KMS-11 (cell line): Measurements from ENCODE around the gene ISLR2.

Experiments
- H2AFZ ChIP-seq: fragments of 200-600 bp; sonication (generic); 2 replicates; pipeline ENCODE4 v1.6.1; 2016; ENCODE audit warnings: antibody characterized with exemption, mixed run types, low read depth
- H3K27ac ChIP-seq: fragments of 200-600 bp; sonication (generic); 2 replicates; pipeline ENCODE4 v1.6.1; 2016; ENCODE audit warnings: mild to moderate bottlenecking, mixed run types
- H3K27me3 ChIP-seq: fragments of 200-600 bp; sonication (generic); 2 replicates; pipeline ENCODE4 v1.6.1; 2017; ENCODE audit warnings: mild to moderate bottlenecking, low read depth, mixed run types, moderate library complexity; ENCODE audit not compliant: insufficient read depth
- H3K36me3 ChIP-seq: fragments of 200-600 bp; sonication (generic); 2 replicates; pipeline ENCODE4 v1.6.1; 2017; ENCODE audit warnings: mild to moderate bottlenecking, mixed run types; ENCODE audit not compliant: insufficient read depth
- H3K4me1 ChIP-seq: fragments of 200-600 bp; sonication (generic); 2 replicates; pipeline ENCODE4 v1.6.1; 2016; ENCODE audit warnings: mild to moderate bottlenecking, low read depth, mixed run types; ENCODE audit not compliant: poor library complexity, severe bottlenecking
- H3K4me2 ChIP-seq: fragments of 200-600 bp; sonication (generic); 2 replicates; pipeline ENCODE4 v1.7.0; 2016; ENCODE audit warnings: mild to moderate bottlenecking, mixed run types
- H3K4me3 ChIP-seq: fragments of 200-600 bp; sonication (generic); IDR thresholded peaks from 2 replicates; pipeline ENCODE4 v1.6.1; 2017; ENCODE audit warnings: low read depth, low read length, mixed read lengths; ENCODE audit not compliant: insufficient read depth
- H3K79me2 ChIP-seq: fragments of 200-600 bp; sonication (generic); 2 replicates; pipeline ENCODE4 v1.6.1; 2016; ENCODE audit warnings: low read depth, mixed run types; ENCODE audit not compliant: insufficient read depth
- H3K9ac ChIP-seq: fragments of 200-600 bp; sonication (generic); 2 replicates; pipeline ENCODE4 v1.6.1; 2016; ENCODE audit warnings: mild to moderate bottlenecking, mixed run types
- H4K20me1 ChIP-seq: fragments of 200-600 bp; sonication (generic); 2 replicates; pipeline ENCODE4 v1.6.1; 2016; ENCODE audit warnings: mild to moderate bottlenecking, mixed run types; ENCODE audit not compliant: insufficient read depth
- TF ChIP-seq, protein P1 (sequence below): fragments of 200-600 bp; sonication (generic); conservative IDR thresholded peaks from 2 replicates; pipeline ENCODE4 v1.6.1; 2017; ENCODE audit warnings: low read depth, mild to moderate bottlenecking, antibody characterized with exemption, low read length, moderate library complexity, mixed read lengths

ISLR2 gene

DNA sequence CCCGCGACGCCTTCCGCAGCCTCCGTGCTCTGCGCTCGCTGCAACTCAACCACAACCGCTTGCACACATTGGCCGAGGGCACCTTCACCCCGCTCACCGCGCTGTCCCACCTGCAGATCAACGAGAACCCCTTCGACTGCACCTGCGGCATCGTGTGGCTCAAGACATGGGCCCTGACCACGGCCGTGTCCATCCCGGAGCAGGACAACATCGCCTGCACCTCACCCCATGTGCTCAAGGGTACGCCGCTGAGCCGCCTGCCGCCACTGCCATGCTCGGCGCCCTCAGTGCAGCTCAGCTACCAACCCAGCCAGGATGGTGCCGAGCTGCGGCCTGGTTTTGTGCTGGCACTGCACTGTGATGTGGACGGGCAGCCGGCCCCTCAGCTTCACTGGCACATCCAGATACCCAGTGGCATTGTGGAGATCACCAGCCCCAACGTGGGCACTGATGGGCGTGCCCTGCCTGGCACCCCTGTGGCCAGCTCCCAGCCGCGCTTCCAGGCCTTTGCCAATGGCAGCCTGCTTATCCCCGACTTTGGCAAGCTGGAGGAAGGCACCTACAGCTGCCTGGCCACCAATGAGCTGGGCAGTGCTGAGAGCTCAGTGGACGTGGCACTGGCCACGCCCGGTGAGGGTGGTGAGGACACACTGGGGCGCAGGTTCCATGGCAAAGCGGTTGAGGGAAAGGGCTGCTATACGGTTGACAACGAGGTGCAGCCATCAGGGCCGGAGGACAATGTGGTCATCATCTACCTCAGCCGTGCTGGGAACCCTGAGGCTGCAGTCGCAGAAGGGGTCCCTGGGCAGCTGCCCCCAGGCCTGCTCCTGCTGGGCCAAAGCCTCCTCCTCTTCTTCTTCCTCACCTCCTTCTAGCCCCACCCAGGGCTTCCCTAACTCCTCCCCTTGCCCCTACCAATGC lies 45.1 kb downstream of the ISLR2 start:
- Histone ChIP-seq H3K4me2 (no peak overlapping the region), H3K27ac (no peak overlapping the region), H4K20me1 (no peaks in the 10 kb centered on the region), H2AFZ (no peak overlapping the region), H3K4me1 (no peaks in the 10 kb centered on the region), H3K79me2 (no peaks in the 10 kb centered on the region), H3K9ac (no peak overlapping the region), H3K36me3 (no peaks in the 10 kb centered on the region), H3K27me3 (peaks cover 34% of the 10 kb centered on the region; the same call in 1 of the 2 replicates), H3K4me3 (no peak overlapping the region)
- TF ChIP-seq, protein P1, sequence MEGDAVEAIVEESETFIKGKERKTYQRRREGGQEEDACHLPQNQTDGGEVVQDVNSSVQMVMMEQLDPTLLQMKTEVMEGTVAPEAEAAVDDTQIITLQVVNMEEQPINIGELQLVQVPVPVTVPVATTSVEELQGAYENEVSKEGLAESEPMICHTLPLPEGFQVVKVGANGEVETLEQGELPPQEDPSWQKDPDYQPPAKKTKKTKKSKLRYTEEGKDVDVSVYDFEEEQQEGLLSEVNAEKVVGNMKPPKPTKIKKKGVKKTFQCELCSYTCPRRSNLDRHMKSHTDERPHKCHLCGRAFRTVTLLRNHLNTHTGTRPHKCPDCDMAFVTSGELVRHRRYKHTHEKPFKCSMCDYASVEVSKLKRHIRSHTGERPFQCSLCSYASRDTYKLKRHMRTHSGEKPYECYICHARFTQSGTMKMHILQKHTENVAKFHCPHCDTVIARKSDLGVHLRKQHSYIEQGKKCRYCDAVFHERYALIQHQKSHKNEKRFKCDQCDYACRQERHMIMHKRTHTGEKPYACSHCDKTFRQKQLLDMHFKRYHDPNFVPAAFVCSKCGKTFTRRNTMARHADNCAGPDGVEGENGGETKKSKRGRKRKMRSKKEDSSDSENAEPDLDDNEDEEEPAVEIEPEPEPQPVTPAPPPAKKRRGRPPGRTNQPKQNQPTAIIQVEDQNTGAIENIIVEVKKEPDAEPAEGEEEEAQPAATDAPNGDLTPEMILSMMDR: no peak

DNA sequence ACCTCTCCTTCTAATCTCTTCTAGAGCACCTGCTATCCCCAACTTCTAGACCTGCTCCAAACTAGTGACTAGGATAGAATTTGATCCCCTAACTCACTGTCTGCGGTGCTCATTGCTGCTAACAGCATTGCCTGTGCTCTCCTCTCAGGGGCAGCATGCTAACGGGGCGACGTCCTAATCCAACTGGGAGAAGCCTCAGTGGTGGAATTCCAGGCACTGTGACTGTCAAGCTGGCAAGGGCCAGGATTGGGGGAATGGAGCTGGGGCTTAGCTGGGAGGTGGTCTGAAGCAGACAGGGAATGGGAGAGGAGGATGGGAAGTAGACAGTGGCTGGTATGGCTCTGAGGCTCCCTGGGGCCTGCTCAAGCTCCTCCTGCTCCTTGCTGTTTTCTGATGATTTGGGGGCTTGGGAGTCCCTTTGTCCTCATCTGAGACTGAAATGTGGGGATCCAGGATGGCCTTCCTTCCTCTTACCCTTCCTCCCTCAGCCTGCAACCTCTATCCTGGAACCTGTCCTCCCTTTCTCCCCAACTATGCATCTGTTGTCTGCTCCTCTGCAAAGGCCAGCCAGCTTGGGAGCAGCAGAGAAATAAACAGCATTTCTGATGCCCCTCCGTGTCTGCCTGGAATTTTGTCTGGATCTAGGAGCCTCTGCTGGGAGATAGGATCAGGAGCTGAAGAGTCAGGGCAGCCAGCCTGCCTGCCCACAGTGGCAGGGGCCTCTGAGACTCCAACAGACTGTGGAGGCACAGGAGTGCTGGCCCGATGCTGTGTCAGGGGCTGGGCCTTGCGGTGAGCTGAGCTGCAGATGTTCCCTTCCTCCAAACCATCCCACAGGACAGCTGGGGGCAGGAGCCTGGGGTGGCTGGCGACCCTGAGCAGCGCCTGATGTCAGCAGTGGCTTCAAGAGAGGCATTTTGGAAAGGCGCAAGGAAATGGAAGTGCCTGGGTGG lies 46.2 kb downstream of the ISLR2 start:
- H3K4me2 ChIP-seq: no peak overlapping the region

DNA sequence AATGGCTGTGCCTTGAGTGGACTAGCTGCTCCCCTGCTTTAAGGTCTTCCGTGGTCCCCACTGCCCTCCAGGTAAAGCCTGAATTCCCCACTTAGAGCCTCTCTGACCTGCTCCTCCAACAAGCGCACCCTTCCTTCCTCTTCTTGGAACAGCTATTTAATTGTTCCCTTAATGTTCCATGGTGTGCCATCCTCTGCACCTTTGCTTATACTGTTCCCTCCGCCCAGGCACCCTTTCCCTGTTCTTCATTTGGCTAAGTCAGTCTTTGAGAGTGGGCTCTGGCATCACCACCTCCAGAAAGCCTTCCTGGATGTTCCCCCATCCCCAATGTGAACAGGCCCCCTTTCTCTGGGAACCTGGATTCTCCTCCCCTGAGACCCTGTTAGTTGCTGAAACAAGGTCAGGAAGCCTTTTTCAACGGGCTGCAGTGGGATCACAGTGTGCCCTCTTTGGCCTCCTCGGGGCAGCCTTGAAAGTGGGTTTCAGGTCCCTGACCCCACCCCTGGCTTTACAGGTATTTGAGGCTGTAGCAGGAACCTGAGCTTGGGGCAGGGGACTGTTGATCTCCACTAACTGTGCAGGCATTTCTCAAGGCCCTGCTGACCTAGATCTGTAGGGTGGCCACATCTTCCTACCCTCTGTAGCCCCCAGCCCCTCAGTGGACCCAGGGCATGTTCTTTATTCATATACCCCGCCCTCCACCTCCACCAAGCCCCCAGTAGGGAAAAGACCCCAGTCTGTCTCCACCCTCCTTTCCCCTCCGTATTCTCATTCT lies 48.1 kb downstream of the ISLR2 start:
- no peaks in the 10 kb centered on the region for H3K4me1 ChIP-seq
- peaks cover 52% of the 10 kb centered on the region; the same call in 1 of the 2 replicates for H3K27me3 ChIP-seq
- H4K20me1 ChIP-seq: no peaks in the 10 kb centered on the region
- no peaks in the 10 kb centered on the region for H3K36me3 ChIP-seq
- H3K27ac ChIP-seq: no peak overlapping the region
- no peak overlapping the region for H3K9ac ChIP-seq
- H3K4me2 ChIP-seq: no peak overlapping the region
- no peak overlapping the region for H2AFZ ChIP-seq
- no peak overlapping the region for H3K4me3 ChIP-seq
- no peaks in the 10 kb centered on the region for H3K79me2 ChIP-seq
- TF ChIP-seq, protein P1: no peak

More for the DNA sequence above, 46.2 kb downstream of the ISLR2 start:
- Histone ChIP-seq H3K9ac (no peak overlapping the region), H3K4me1 (no peaks in the 10 kb centered on the region), H4K20me1 (no peaks in the 10 kb centered on the region), H3K79me2 (no peaks in the 10 kb centered on the region), H3K27ac (no peak overlapping the region), H2AFZ (no peak overlapping the region), H3K27me3 (peaks cover 35% of the 10 kb centered on the region; the same call in 1 of the 2 replicates), H3K36me3 (no peaks in the 10 kb centered on the region), H3K4me3 (no peak overlapping the region)
- TF ChIP-seq, protein P1: no peak
